ENCODE results near the gene LIPN.

The LIPN gene

DNA sequence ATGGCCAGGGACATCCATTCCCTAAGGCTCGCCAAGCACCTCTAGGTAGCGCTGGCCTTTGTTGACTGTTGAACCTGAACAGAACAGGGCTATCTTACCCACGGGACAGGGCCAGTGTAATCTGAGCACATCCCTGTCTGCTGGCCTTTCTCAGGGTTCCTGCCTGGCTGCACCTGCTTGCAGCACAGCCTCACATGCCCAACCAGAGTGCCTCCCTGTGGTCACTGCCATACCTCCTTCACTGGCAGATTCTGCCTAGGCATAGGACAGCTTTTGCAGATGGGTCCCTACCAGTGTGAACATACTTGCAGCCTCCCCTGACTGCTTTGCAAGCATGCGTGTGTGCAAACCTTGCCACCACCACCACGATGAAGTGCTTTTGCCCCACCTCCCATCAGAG lies 15.8 kb upstream of the LIPN start:
- TF ChIP-seq, protein P1, sequence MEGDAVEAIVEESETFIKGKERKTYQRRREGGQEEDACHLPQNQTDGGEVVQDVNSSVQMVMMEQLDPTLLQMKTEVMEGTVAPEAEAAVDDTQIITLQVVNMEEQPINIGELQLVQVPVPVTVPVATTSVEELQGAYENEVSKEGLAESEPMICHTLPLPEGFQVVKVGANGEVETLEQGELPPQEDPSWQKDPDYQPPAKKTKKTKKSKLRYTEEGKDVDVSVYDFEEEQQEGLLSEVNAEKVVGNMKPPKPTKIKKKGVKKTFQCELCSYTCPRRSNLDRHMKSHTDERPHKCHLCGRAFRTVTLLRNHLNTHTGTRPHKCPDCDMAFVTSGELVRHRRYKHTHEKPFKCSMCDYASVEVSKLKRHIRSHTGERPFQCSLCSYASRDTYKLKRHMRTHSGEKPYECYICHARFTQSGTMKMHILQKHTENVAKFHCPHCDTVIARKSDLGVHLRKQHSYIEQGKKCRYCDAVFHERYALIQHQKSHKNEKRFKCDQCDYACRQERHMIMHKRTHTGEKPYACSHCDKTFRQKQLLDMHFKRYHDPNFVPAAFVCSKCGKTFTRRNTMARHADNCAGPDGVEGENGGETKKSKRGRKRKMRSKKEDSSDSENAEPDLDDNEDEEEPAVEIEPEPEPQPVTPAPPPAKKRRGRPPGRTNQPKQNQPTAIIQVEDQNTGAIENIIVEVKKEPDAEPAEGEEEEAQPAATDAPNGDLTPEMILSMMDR (IDR thresholded peaks at IDR 0.05; ENCODE audit: low read depth, low read length, missing control alignments): no peak
- in situ Hi-C loops (cut with HindIII; ENCODE audit: low pct_ligation_motif_present, low sequenced_read_pairs): no loop called here
- no peaks in the 10 kb centered on the region for H3K36me3 ChIP-seq (replicated peaks)
- H3K4me3 ChIP-seq (ENCODE audit: low read depth, low read length): no peak overlapping the region
- DNase-seq: no peak
- H3K27ac ChIP-seq: no peak overlapping the region
- H3K27me3 ChIP-seq (replicated peaks): no peaks in the 10 kb centered on the region

DNA sequence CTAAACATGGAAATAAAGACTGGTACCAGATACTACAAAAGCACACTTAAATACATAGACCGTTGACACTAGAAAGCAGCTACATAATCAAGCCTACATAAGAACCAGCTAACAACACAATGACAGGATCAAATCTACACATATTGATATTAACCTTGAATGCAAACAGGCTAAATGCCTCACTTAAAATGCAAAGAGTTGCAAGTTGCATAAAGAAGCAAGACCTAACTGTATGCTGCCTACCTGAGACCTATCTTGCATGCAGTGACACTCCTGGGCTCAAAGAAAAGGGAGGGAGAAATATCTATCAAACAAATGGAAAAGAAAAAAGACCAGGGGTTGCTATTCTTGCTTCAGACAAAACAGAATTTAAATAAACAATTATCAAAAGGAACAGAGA lies 14.2 kb upstream of the LIPN start:
- H3K4me3 ChIP-seq (ENCODE audit: low read depth, low read length): no peak overlapping the region
- no peaks in the 10 kb centered on the region for H3K27me3 ChIP-seq (replicated peaks)
- H3K27ac ChIP-seq: no peak overlapping the region
- no peak for DNase-seq
- no peaks in the 10 kb centered on the region for H3K36me3 ChIP-seq (replicated peaks)
- TF ChIP-seq, protein P1 (IDR thresholded peaks at IDR 0.05; ENCODE audit: low read depth, low read length, missing control alignments): no peak
- in situ Hi-C loops (cut with HindIII; ENCODE audit: low pct_ligation_motif_present, low sequenced_read_pairs): no loop called here

DNA sequence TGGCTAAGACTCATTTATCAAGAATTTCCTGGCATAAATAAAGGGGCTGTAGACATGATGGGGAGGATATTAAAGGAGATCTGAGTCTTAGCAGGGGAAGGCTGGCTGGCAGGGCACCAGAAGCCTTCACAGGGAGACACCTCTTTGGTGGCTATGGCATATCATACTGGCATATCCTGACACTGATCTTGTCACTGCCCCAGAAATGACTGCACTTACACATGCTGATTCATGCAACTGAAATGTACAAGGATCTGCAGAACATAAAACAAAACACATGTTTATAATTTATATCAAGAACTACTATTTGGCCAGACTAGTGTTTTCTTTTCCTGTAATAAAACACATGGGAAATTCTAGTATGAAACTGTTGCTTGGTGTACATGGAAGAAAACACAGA lies 5.5 kb upstream of the LIPN start:
- peak; percentile 53 for DNase-seq
- TF ChIP-seq, protein P1 (IDR thresholded peaks at IDR 0.05; ENCODE audit: low read depth, low read length, missing control alignments): no peak
- in situ Hi-C loops (cut with HindIII; ENCODE audit: low pct_ligation_motif_present, low sequenced_read_pairs): no loop called here

DNA sequence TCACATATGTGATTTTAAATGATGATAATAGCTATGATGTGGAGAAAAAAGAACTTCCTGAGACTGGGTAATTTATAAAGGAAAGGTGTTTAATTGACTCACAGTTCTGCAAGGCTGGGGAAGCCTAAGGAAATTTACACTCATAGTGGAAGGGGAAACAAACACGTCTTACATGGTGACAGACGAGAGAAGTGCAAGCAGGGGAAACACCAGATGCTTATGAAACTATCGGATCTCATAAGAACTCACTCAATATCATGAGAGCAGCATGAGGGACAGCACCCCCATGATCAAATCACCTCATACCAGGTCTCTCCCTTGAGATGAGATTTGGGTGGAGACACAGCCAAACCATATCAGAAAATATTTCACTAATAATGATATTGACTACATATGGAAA lies 4.1 kb upstream of the LIPN start:
- Histone ChIP-seq H3K27ac (no peak overlapping the region), H3K36me3 (replicated peaks) (no peaks in the 10 kb centered on the region), H3K27me3 (replicated peaks) (no peaks in the 10 kb centered on the region), H3K4me3 (ENCODE audit: low read depth, low read length) (no peak overlapping the region)
- in situ Hi-C loops (cut with HindIII; ENCODE audit: low pct_ligation_motif_present, low sequenced_read_pairs): no loop called here
- DNase-seq: no peak
- TF ChIP-seq, protein P1 (IDR thresholded peaks at IDR 0.05; ENCODE audit: low read depth, low read length, missing control alignments): no peak

More for the DNA sequence above, 5.5 kb upstream of the LIPN start:
- no peaks in the 10 kb centered on the region for H3K36me3 ChIP-seq (replicated peaks)
- H3K4me3 ChIP-seq (ENCODE audit: low read depth, low read length): no peak overlapping the region
- H3K27me3 ChIP-seq (replicated peaks): no peaks in the 10 kb centered on the region
- no peak overlapping the region for H3K27ac ChIP-seq

DNA sequence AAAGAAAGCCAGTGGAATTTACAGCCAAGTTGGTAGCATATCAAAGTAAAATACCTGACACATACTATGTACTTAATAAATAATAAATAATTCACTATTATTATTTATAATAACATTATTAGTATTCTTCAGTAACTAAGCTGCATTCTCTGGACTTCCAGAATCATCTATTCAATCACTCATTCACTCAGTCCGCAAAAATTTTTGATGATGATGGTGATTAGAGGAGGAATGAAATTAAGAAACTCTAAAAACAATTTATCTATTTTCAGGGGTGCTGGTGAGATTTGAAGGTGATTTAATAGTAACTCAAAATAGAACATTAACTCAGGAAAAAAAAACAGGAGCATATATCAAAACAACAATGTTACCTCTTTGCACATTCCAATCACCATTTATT lies 3.2 kb upstream of the LIPN start:
- H3K27me3 ChIP-seq (replicated peaks): no peaks in the 10 kb centered on the region
- in situ Hi-C loops (cut with HindIII; ENCODE audit: low pct_ligation_motif_present, low sequenced_read_pairs): no loop called here
- H3K36me3 ChIP-seq (replicated peaks): no peaks in the 10 kb centered on the region
- H3K27ac ChIP-seq: no peak overlapping the region
- DNase-seq: no peak
- H3K4me3 ChIP-seq (ENCODE audit: low read depth, low read length): no peak overlapping the region
- TF ChIP-seq, protein P1 (IDR thresholded peaks at IDR 0.05; ENCODE audit: low read depth, low read length, missing control alignments): no peak

DNA sequence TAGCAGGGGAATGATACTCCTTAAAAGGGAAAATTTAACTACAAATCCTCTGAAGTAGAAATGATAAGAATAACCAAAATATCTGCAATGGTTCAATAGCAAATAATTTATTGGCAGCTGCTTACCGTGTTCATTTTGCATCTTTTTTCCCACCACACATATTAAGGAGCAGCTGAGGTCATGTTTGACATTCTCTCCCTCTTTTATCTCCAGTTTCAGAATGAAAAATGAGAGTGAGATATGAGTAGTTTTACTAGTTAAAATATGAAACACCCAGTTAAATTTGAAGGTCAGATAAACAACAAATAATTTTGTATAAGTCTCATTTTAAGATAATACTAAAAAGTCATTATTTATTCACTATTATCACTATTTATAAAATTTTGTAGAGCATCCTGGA lies 3.1 kb downstream of the LIPN start:
- no peaks in the 10 kb centered on the region for H3K27me3 ChIP-seq (replicated peaks)
- no peak overlapping the region for H3K4me3 ChIP-seq (ENCODE audit: low read depth, low read length)
- no peak for DNase-seq
- no peak overlapping the region for H3K27ac ChIP-seq
- TF ChIP-seq, protein P1 (IDR thresholded peaks at IDR 0.05; ENCODE audit: low read depth, low read length, missing control alignments): no peak
- H3K36me3 ChIP-seq (replicated peaks): no peaks in the 10 kb centered on the region
- in situ Hi-C loops (cut with HindIII; ENCODE audit: low pct_ligation_motif_present, low sequenced_read_pairs): no loop called here

All from brain microvascular endothelial cell (primary cell).